Measurements from ENCODE around the gene AATK. TPM values are rescaled to one million over a fixed set of nuclear protein-coding genes. Genes with fewer than 3 reads are reported as not detected.

Gene AATK
- total and polyA plus RNA-seq, 2 donors (not counting 3 experiments of a cell fraction or from before 2014, with no cell fraction given) = 0.69 to 1.00 TPM

GRCh38 chr17:81167638-81168037 lies 1.6 kb upstream of the AATK start:
- Histone ChIP-seq H3K9ac (replicated peaks; ENCODE audit: extremely low read depth, insufficient read depth, low read length) (no peak overlapping the region), H3K9me3 (replicated peaks; ENCODE audit: control insufficient read depth, insufficient read depth, low read length) (no peaks in the 10 kb centered on the region), H3K4me1 (ENCODE audit: control insufficient read depth, extremely low read depth, insufficient read depth, low read length) (no peaks in the 10 kb centered on the region), H3K27ac (ENCODE audit: insufficient read depth, low read depth, low read length) (no peak overlapping the region), H4K20me1 (replicated peaks; ENCODE audit: control insufficient read depth, extremely low read depth, insufficient read depth, low read length) (no peaks in the 10 kb centered on the region), H3K4me3 (replicated peaks in 1 of 3; ENCODE audit: insufficient read depth in 1 of 3, low read depth in 1 of 3, low read length in 3 of 3) (no peak overlapping the region), H3K9me1 (replicated peaks; ENCODE audit: control insufficient read depth, extremely low read depth, insufficient read depth, low read length) (no peaks in the 10 kb centered on the region), H3K79me2 (ENCODE audit: control insufficient read depth, insufficient read depth, low read length) (no peaks in the 10 kb centered on the region), H3K36me3 (ENCODE audit: control insufficient read depth in 2 of 2, extremely low read depth in 1 of 2, insufficient read depth in 2 of 2, low read length in 2 of 2) (no peaks in the 10 kb centered on the region), H3K4me2 (ENCODE audit: insufficient read depth, low read length) (no peak overlapping the region), H2AFZ (ENCODE audit: low read depth, low read length) (no peak overlapping the region), H3K27me3 (ENCODE audit: control insufficient read depth in 2 of 2, insufficient read depth in 2 of 2, low read length in 2 of 2) (peaks cover 5 to 6% of the 10 kb centered on the region in 2 experiments)
- ChIA-PET CTCF (no interaction called here), POLR2A (no interaction called here)
- no peak for FAIRE-seq
- dilution Hi-C loops (cut with MboI; ENCODE audit: extremely low pct_ligation_motif_present, low sequenced_read_pairs) = no loop called here
- TF ChIP-seq MYC (IDR thresholded peaks at IDR 0.05; ENCODE audit: low read depth, low read length) = no peak
- TF ChIP-seq CTCF (IDR thresholded peaks at IDR 0.05; ENCODE audit: extremely low read depth in 1 of 2, insufficient read depth in 1 of 2, low read depth in 1 of 2, low read length in 2 of 2) = no peak
- TF ChIP-seq EZH2 (IDR thresholded peaks at IDR 0.05; ENCODE audit: borderline replicate concordance, low read depth, low read length, severe bottlenecking) = no peak
- TF ChIP-seq JUN (IDR thresholded peaks at IDR 0.05; ENCODE audit: borderline replicate concordance, insufficient read depth, insufficient read length, low read depth) = no peak
- TF ChIP-seq POLR2AphosphoS5 (IDR thresholded peaks at IDR 0.05; ENCODE audit: insufficient read depth, low read depth, low read length) = no peak
- TF ChIP-seq FOS (IDR thresholded peaks at IDR 0.05; ENCODE audit: borderline replicate concordance, insufficient read depth, low read length) = no peak
- no peak for TF ChIP-seq MAX (IDR thresholded peaks at IDR 0.05; ENCODE audit: insufficient read depth, insufficient read length)
- TF ChIP-seq POLR2A (IDR thresholded peaks at IDR 0.05; ENCODE audit: low read depth, low read length) = no peak
- TF ChIP-seq GATA2 (IDR thresholded peaks at IDR 0.05; ENCODE audit: insufficient read depth, insufficient read length, low read depth, low read length) = no peak
- intact Hi-C loops (cut with micrococcal nuclease) = no loop called here
- no peak for DNase-seq (ENCODE audit: low read depth, low spot score)
- no TSS peak for BruUV-seq (replicated peaks)

All from endothelial cell of umbilical vein (primary cell).